ENCODE measurements around the gene PIK3CG.
"Not testable (repeated sequence)": the region's sequence is repeated elsewhere in the genome, so short reads cannot be mapped to it uniquely, and the experiment has no call there.

Gene PIK3CG

GRCh38 chr7:106865130-106866041 lies at the start of gene PIK3CG:
Gene PIK3CG, plus strand, starts transcription at chr7:106865282. Its CDS starts 2,280 bp downstream, at chr7:106867562.
- DNase-seq, result no peak

- DNase-seq, result no peak
These were observed 48.0 kb upstream of the PIK3CG start for GRCh38 chr7:106817098-106817497.

GRCh38 chr7:106818736-106819135 lies 46.3 kb upstream of the PIK3CG start:
- DNase-seq, result no peak

GRCh38 chr7:106819546-106819945 lies 45.5 kb upstream of the PIK3CG start:
- no peak for DNase-seq

- DNase-seq, result no peak
These were observed 44.5 kb upstream of the PIK3CG start for GRCh38 chr7:106820321-106821217.

GRCh38 chr7:106823631-106824030 lies 41.5 kb upstream of the PIK3CG start:
- DNase-seq, result no peak

GRCh38 chr7:106824458-106824857 lies 40.6 kb upstream of the PIK3CG start:
- DNase-seq, result no peak

GRCh38 chr7:106827626-106828025 lies 37.5 kb upstream of the PIK3CG start:
- no peak for DNase-seq

GRCh38 chr7:106829496-106829895 lies 35.6 kb upstream of the PIK3CG start:
- DNase-seq, result no peak

- DNase-seq, result not testable (repeated sequence)
These were observed 34.2 kb upstream of the PIK3CG start for GRCh38 chr7:106830896-106831295.

GRCh38 chr7:106836816-106837215 lies 28.3 kb upstream of the PIK3CG start:
- no peak for DNase-seq

- no peak for DNase-seq
These were observed 25.6 kb upstream of the PIK3CG start for GRCh38 chr7:106839511-106839910.

GRCh38 chr7:106840342-106840741 lies 24.7 kb upstream of the PIK3CG start:
- DNase-seq, result no peak

GRCh38 chr7:106841896-106842390 lies 23.1 kb upstream of the PIK3CG start:
- no peak for DNase-seq

- no peak for DNase-seq
These were observed 20.6 kb upstream of the PIK3CG start for GRCh38 chr7:106844279-106844997.

GRCh38 chr7:106848049-106848448 lies 17.0 kb upstream of the PIK3CG start:
- DNase-seq, result no peak

- no peak for DNase-seq
These were observed 16.1 kb upstream of the PIK3CG start for GRCh38 chr7:106848851-106849442.

GRCh38 chr7:106851632-106852031 lies 13.4 kb upstream of the PIK3CG start:
- DNase-seq, result not testable (repeated sequence)

- DNase-seq, result no peak
These were observed 11.7 kb upstream of the PIK3CG start for GRCh38 chr7:106853250-106853908.

GRCh38 chr7:106855540-106856132 lies 9.4 kb upstream of the PIK3CG start:
- DNase-seq, result no peak

Measured in activated CD4-positive, alpha-beta T cell treated with anti-CD3 and anti-CD28 coated beads for 48 hours (primary cell).